NCI-H446 (cell line): ENCODE results near the gene RFX2.
"Not testable (repeated sequence)": the region's sequence is repeated elsewhere in the genome, so short reads cannot be mapped to it uniquely, and the experiment has no call there.

Source experiments
- DNase-seq, 2 experiments: peaks; one replicate each; lab custom pipeline; 2025; lab: John Stamatoyannopoulos, UW

The RFX2 gene

DNA sequence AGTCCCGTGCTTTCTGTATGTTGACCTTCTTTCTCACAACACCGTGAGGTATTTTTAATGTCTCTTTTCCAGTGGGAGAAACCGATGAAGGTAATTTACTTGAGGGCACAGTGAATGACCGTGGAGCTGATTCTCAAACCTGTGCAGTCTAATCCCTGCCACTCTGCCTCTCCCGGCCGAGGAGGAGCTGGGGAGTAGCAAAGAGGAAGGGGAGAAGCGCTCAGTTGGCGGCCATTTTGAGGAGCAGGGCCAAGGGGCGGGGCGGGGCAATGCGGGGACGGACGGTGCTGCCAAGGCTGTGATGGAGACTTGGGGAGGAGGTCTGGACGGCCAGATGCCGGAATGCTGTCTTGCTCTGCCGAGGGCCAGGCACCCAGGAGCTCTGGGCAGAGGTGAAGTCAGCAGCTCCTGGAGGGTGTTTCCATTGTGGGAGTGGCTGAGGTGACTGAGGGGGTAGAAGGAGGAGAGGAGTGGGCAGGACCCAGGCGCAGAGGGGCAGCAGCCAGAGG, 120.0 kb downstream of the RFX2 start:
- peak in 1 of 2 experiments; percentile 16 for DNase-seq

GRCh38 chr19:5989388-5990074, 120.8 kb downstream of the RFX2 start:
- no peak for DNase-seq

DNA sequence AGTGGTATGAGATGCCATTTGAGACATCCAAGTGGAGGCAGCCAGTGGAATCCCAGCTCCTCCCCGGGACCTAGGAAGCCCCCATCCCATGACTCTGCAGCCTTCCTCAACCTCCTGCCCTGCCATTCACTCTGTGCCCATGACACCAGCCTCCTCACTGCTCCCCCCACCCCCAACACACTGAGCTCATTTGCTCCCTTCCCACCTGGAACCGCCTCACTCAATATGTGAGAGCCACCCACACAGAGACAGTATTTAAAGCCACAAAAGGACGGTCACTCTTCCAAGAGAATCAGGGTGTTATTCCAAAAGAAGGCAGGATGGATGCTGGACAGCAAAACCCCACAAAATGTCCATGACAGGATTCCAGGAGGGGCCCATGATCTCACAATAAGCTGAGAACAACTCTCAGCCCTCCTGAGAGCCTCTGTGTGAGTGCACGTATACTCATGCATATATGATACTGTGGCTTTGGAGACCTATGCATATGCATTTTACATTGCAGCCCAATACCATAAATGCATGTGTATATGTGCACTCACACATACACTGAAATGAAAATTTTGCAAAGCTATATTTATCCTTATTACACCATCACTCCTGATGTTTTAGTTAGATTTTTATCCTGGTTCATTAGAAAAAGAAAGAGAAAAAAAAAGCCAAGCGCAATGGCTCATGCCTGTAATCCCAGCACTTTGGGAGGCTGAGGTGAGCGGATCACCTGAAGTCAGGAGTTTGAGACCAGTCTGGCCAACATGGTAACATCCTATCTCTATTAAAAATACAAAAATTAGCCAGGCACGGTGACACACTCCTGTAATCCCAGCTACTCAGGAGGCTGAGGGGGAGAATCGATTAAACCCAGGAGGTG, 121.5 kb downstream of the RFX2 start:
- DNase-seq = peak in 1 of 2 experiments; percentile 51

DNA sequence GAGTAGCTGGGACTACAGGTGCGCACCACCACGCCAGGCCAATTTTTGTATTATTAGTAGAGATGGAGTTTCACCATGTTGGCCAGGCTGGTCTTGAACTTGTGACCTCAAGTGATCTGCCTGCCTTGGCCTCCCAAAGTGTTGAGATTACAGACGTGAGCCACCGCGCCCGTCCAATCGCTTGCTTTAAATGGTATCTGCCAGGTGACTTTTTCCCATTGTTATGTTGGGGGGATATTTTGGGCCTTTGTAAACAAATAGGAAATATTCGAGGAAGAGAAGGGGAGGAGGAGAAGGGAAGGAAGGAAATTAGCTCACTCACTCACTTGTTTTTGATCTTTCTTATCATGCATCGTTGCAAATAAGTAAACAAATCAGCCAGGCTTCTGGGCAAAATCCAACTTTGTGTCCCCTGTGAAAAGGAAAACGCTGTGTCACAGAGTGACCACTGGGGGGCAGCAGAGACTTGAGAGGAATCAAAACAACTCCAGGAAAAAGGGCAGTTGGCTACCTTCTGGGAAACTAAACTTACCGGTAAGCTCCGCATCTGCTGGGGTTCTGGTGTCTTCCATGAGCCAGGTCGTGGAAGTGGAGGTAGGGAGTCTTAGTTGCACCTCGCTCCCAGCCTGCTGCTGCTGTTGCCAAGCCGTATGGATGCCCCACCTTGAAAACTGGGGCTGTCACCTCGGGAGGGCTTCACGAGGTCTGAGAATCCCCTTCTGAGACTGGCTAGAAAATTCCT, 123.1 kb downstream of the RFX2 start:
- DNase-seq = peak; percentile 72 to 88

DNA sequence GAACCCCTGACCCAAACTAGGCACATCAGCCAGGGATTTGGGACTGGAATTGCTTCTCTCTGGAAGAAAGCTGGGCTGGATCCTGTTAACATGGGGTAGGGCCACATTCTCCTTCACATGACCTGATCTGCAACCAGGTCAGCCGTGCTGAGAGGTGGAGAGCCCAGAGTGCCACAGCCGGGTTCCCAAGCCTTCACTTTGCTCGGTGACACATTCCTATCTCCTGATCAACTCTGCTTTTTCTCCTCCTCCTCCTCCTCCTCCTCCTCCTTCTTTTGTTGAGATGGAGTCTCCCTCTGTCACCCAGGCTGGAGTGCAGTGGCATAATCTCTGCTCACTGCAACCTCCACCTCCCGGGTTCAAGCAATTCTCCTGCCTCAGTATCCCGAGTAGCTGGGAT, 124.5 kb downstream of the RFX2 start:
- DNase-seq = not testable (repeated sequence)

DNA sequence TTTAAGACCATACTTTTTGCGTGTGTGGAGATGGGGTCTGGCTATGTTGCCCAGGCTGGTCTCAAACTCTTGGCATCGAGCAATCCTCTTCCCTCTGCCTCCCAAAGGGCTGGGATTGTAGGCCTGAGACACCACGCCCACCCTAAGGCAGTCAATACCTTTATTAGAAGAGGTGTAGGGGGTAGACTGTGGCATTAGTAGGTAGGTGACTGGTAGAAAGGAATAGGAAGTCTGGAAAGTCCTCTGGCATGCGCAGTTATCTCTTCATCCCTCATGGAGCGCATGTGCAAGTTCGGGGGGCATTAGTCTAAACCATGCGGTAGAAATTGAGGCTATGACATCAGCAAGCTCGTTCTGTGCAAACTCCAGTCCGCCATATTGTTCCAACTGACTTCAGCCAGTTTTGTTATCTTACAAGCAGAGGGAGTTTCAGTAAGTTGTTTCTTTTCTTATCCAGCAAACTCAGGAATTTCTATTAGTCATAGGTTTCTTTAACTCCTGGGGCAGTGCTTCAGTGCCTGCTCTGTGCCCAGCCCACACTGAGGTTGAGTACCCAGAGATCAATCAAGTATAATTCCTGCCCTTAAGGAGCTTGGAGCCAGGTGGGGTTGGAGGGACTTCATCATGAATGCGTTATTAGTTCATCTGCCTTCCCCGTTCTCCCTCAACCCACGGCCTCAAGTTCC, 125.1 kb downstream of the RFX2 start:
- DNase-seq = no peak

DNA sequence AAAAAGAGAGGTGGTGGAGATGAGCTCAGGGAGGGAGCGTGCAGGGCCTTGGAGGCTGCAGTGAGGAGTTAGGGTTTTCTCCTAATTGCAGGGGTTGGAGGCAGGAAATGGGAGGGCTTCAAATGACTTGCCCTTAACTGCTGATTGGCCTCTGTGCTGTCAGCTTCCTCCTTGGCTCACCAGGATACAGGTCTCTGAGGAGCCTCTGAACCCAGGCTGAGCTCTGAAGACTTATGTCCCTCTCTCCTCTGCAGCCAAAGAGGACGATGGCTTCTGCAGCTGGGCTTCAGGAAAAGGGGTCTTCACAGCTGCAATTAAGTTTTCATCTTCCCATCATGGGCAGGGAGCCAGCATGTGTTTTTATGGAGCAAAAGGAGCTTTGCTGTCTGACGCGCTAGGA, 125.7 kb downstream of the RFX2 start:
- DNase-seq = no peak

- no peak for DNase-seq
Measured at GRCh38 chr19:5983367-5983955, 126.8 kb downstream of the RFX2 start.

DNA sequence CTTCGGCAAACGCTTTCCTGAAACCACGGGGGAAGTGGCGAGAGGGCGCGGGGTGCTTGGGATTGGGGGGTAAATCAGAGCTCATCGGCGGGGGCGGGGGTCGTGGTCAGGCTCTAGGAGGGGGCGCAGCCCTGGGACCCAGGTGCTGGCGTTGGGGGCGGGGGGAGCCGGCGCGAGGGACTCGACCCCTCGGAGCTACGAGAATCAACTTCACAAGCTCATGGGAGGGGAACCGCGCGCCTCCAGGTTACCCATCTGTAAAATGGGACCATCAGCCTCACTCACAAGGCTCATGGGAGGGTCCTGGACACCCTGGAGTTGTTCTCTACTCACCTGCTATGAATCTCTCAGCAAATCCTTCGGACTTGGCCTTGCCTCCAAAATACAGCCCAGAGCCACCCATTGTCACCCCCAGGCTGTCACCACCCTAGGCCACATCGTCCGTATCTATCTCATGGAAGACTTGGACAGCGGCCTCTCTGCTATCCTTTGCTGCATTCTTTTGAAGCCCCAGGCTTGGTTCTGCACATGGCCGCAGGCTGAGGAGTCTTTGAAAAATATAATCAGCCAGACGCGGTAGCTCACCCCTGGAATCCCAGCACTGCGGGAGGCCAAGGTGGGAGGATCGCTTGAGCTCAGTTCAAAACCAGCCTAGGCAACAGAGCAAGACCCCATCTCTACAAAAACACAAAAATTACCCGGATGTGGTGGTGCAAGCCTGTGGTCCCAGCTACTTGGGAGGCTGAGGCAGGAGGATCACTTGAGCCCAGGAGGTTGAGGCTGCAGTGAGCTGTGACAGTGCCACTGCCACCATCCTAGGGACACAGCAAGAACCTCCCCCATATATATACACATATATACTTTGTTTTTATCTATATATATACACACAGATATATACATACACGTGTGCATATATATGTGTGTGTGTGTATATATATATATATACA, 131.4 kb downstream of the RFX2 start:
- DNase-seq = peak in 1 of 2 experiments; percentile 27

DNA sequence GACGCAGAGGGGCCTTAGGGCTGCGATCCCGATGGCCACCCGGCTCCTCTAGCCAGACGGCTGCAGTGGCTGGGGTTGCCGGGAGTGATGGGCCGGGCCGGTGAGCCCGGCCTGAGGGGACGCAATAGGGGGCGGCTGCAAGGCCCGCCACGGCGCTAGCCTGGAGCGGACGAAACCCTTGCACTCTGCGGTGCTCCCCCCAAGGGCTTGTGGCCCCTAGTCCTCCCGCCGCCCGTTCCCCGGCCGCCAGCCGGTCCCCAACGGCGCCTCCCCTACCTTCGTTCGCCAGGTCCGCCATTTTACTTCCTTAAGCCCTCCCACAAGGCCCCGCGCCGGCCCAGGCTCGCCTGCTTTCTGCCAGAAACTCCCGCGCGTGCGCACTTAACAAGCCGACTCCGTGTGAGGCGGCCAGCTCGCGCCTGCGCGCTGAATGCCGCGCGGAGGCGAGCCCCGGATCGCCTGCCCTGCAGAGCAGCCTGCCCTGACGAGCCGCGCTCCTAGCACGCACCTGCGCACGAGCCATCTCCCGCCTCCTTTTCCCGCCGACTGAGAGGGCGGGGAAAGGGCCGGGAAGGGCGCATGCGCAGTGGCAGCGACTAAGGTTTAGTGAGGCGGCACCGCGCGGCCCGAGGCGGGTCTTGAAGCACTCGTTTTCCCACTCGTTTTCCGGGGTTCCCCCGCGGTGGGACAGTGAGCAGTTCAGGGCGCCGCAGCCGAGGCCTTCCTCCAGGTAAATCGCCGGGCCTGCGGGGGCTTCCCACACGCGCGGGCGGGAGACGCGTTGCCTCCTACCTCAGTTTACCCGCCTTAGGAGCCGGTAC, 132.3 kb downstream of the RFX2 start, which contains the start of gene RANBP3:
Gene RANBP3, minus strand, starts transcription at position 356 of the 821 bp plus-strand sequence. Its CDS starts 58 bp downstream, at position 298.
- peak; percentile 98 to 100 for DNase-seq

GRCh38 chr19:5977222-5977784, 133.0 kb downstream of the RFX2 start:
- DNase-seq = no peak

DNA sequence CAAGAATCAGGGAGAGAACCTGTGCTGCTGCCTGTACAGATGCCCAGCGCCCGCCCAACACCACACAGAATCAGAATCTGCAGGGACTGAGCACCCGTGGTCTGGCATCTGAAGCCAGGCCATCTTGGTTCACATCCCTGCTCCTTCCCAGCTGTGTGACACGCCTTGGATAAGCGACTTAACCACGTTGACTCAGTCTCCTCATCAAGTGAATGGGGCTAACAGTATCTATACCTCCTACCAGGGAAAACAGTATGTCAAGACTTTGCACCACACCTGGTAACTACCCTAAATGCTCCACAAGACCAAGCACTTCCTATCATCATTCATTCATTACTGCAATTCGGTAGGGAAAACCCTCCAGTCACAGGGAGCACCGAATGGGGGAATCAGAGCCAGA, 133.5 kb downstream of the RFX2 start:
- DNase-seq = no peak

GRCh38 chr19:5975388-5975728, 134.9 kb downstream of the RFX2 start:
- no peak for DNase-seq

GRCh38 chr19:5974721-5975387, 135.4 kb downstream of the RFX2 start:
- no peak for DNase-seq

- no peak for DNase-seq
Measured at GRCh38 chr19:5973867-5974635, 136.2 kb downstream of the RFX2 start.

DNA sequence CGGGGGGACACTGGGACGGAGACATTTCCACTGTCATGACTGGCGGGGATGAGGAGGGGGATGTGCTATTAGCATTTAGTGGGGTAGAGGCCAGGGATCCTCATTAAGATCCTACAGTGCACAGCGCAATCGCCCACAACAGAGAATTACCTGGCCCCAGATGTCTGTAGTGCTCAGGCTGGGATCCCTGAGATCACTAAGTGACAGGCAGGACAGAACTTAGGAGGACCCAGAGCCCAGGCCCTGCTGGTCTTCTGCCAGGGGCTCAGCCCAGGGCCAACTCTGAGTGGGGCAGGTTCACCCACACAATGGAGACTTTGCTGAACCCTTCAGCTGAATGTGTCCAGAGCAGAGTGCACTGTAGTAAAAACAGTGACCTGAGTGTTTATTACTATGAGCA, 136.9 kb downstream of the RFX2 start:
- DNase-seq = no peak

GRCh38 chr19:5972355-5972731, 138.0 kb downstream of the RFX2 start:
- DNase-seq = no peak
